ENCODE data around the gene BCAS3. TPM values are rescaled to one million over a fixed set of nuclear protein-coding genes. Genes with fewer than 3 reads are reported as not detected.
"Not testable (repeated sequence)": the region's sequence is repeated elsewhere in the genome, so short reads cannot be mapped to it uniquely, and the experiment has no call there.

The BCAS3 gene
- total RNA-seq, 1 donor from 2014 or later: 38.1 TPM

GRCh38 chr17:61352781-61353491 lies 675.3 kb downstream of the BCAS3 start:
- no peak for TF ChIP-seq CTCF (IDR thresholded peaks at IDR 0.05; ENCODE audit: unreplicated experiment)
- Mint-ChIP-seq H3K27me3 (ENCODE audit: unreplicated experiment) (peaks cover 4% of the 10 kb centered on the region), H3K36me3 (ENCODE audit: low read depth, unreplicated experiment) (no peaks in the 10 kb centered on the region), H3K4me3 (ENCODE audit: unreplicated experiment) (no peak overlapping the region), H3K27ac (ENCODE audit: unreplicated experiment) (no peak overlapping the region), H3K9me3 (ENCODE audit: unreplicated experiment) (no peaks in the 10 kb centered on the region), H3K4me1 (ENCODE audit: unreplicated experiment) (peaks cover 19% of the 10 kb centered on the region)
- DNase-seq (ENCODE audit: low spot score): no peak

- H3K4me1 Mint-ChIP-seq (ENCODE audit: unreplicated experiment): peaks cover 19% of the 10 kb centered on the region
- no peak overlapping the region for H3K27ac Mint-ChIP-seq (ENCODE audit: unreplicated experiment)
- H3K9me3 Mint-ChIP-seq (ENCODE audit: unreplicated experiment): no peaks in the 10 kb centered on the region
- TF ChIP-seq CTCF (IDR thresholded peaks at IDR 0.05; ENCODE audit: unreplicated experiment): no peak
- peaks cover 5% of the 10 kb centered on the region for H3K27me3 Mint-ChIP-seq (ENCODE audit: unreplicated experiment)
- H3K36me3 Mint-ChIP-seq (ENCODE audit: low read depth, unreplicated experiment): no peaks in the 10 kb centered on the region
- DNase-seq (ENCODE audit: low spot score): no peak
- no peak overlapping the region for H3K4me3 Mint-ChIP-seq (ENCODE audit: unreplicated experiment)
These were observed 676.0 kb downstream of the BCAS3 start for GRCh38 chr17:61353615-61354014.

DNA sequence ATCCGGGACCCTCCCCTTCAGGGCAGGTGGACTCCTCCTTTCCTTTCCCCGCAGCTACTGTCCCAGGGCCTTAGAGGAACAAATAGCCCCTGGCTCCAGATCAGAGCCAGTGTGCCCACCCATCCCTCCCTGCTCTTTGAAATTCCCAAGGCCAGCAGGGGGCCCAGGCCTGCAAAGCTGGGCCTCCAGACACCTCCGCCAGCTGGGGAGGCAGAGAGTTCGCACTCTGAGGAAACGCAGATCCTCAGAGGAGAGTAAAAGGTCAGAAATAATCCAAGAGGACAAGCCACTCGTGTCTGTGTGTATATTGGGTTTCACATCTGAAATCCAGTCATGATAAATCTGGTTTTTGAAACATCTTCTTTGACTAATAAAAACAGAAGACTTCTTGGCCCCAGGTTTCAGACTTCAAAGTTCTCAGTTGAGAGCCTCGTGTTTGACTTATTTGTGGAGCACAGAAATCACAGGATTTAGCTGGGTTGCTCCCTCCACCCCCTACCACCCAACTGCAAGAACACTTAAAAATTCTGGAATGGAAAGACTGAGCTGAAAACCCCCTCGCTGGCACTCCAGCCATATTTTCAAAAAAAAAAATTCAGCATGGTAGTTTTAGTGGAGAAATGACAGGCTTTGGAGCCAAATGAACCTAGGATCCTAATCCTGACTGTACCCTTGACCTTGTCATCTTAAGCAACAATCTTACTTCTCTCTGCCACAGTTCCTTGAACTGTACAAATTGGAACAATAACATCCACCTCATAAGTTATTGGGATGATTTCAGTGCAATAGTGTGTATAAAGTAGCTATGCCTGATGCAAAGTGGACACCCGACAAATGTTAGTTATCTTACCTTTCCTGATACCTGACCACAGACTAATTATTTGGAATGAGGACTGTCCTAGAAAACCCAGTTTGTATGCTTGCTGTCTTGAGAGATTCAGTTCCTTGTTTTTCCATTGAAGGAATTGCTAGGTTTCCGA lies 677.5 kb downstream of the BCAS3 start:
- Mint-ChIP-seq H3K9me3 (ENCODE audit: unreplicated experiment) (no peaks in the 10 kb centered on the region), H3K4me1 (ENCODE audit: unreplicated experiment) (peaks cover 19% of the 10 kb centered on the region)
- no peak for DNase-seq (ENCODE audit: low spot score)

GRCh38 chr17:61357061-61357460 lies 679.4 kb downstream of the BCAS3 start:
- not testable (repeated sequence) for H3K27ac Mint-ChIP-seq (ENCODE audit: unreplicated experiment); DNase-seq (ENCODE audit: low spot score); H3K27me3 Mint-ChIP-seq (ENCODE audit: unreplicated experiment); H3K9me3 Mint-ChIP-seq (ENCODE audit: unreplicated experiment); H3K4me3 Mint-ChIP-seq (ENCODE audit: unreplicated experiment); H3K36me3 Mint-ChIP-seq (ENCODE audit: low read depth, unreplicated experiment)
- peaks cover 13% of the 10 kb centered on the region for H3K4me1 Mint-ChIP-seq (ENCODE audit: unreplicated experiment)

More for the DNA sequence above, 677.5 kb downstream of the BCAS3 start:
- TF ChIP-seq CTCF (IDR thresholded peaks at IDR 0.05; ENCODE audit: unreplicated experiment): no peak
- no peaks in the 10 kb centered on the region for H3K36me3 Mint-ChIP-seq (ENCODE audit: low read depth, unreplicated experiment)
- no peak overlapping the region for H3K4me3 Mint-ChIP-seq (ENCODE audit: unreplicated experiment)
- H3K27me3 Mint-ChIP-seq (ENCODE audit: unreplicated experiment): peaks cover 5% of the 10 kb centered on the region
- H3K27ac Mint-ChIP-seq (ENCODE audit: unreplicated experiment): no peak overlapping the region

DNA sequence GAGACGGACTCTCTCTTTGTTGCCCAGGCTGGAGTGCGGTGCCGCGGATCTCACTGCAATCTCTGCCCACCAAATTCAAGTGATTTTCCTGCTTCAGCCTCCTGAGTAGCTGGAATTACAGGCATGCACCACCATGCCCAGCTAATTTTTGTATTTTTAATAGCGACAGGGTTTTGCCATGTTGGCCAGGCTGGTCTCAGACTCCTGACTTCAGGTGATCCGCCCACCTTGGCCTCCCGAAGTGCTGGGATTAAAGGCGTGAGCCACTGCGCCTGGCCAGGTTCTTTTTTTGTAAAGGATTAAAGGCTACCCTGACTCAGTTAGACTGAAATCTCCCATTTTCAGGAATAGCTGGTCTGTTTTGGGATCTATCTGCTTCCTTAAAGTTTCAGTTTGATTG lies 681.9 kb downstream of the BCAS3 start:
- not testable (repeated sequence) for H3K27ac Mint-ChIP-seq (ENCODE audit: unreplicated experiment); DNase-seq (ENCODE audit: low spot score); H3K36me3 Mint-ChIP-seq (ENCODE audit: low read depth, unreplicated experiment); H3K27me3 Mint-ChIP-seq (ENCODE audit: unreplicated experiment); H3K4me3 Mint-ChIP-seq (ENCODE audit: unreplicated experiment); H3K4me1 Mint-ChIP-seq (ENCODE audit: unreplicated experiment); H3K9me3 Mint-ChIP-seq (ENCODE audit: unreplicated experiment)
